T-helper 9 cell (primary cell): Measurements from ENCODE around the gene MED12L.
A peak's percentile ranks its signal among the peaks of the same experiment; 100 is the strongest.
"Not testable (repeated sequence)": the region's sequence is repeated elsewhere in the genome, so short reads cannot be mapped to it uniquely, and the experiment has no call there.

Experiments
- DNase-seq: peaks from one replicate; pipeline ENCODE4 v3.0.0-alpha.2; 2020

The MED12L gene

DNA sequence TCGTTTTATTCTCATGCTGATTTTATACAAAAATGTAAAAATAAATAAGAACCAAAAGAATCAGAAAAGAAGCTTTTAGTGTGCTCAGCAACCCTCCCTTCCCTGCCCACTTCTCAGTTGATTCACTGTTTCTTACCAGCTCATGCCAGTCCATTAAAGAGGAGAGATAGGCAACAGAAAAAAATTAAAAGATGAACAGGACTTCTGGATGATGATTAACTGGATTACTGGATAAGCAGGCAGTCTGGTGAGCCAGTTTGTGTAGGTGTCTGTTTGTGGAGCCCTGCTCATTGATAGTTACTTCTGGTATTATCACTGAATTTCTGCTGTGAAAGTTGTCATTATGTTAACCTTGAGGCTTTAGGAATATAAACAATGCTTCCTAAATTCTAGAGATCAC lies 132.7 kb downstream of the MED12L start:
- no peak for DNase-seq

GRCh38 chr3:151219056-151219455 lies 133.6 kb downstream of the MED12L start:
- no peak for DNase-seq

- DNase-seq, result no peak
These were observed 138.9 kb downstream of the MED12L start for GRCh38 chr3:151224268-151224866.

GRCh38 chr3:151225040-151225975 lies 139.8 kb downstream of the MED12L start:
- DNase-seq, result no peak

GRCh38 chr3:151226088-151226563 lies 140.7 kb downstream of the MED12L start:
- DNase-seq, result no peak

- no peak for DNase-seq
These were observed 141.4 kb downstream of the MED12L start for GRCh38 chr3:151226825-151227224.

DNA sequence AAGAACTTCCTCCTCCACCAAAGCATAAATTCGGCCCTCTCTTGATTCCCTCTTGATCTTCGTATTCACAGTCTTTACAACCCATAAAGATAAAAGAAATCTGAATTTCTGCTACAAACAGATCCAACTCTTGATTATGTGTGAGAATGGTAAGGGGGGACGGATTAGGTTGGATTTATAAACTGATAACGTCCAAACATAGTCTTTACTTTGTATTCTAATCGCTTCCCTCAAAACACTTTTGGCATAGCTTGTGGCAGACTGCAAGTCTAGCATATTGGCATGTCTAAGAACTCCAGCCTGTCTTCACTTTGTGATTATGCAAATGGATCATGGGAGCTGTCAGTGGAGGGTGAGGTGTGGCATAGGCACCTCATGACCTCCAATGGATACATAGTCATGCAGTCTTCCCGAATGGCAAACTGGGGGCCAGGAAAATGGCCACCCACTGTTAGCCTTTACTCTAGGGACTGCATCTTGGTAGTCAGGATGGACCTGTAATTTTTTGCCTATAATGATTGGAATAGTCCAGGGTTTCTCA lies 141.9 kb downstream of the MED12L start:
- DNase-seq, result no peak

DNA sequence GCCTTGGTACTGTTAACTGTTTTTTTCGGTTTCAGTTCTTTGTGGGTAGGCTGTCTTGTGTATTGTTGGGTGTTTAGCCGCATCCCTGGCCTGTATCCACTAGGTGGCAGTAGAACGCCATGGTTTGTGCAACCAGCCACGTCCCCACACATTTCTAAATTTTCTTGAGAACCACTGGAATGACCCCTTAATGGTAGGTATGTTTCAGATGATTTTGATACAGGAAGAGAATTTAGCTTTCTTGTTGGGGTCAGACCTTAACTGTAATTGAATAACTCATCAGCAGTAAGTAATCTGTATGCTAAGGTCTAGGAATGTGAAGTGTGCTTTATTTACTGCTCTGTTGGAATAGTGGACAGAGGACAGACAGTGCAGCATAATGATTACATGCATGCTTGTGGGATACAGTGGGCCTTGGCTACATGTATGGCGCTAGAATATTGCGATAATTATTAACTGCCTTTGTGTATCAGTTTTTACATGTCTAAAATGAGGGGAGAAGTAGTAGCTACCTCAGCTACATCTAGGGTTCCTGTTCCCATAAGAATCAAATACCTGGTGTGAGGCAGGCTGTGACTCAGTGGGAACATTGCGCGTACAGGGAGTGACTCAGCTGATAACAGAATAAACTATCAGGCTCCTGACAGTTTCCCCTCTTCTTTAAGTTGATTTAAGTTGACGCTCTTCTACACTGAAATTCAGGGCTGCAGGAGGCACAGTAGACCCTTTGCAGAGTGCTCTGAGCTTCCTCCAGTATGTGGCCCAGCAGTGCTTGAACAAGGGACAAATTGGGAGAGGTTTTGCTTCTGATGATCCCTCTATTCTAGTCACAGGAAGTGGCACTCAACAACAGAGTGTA lies 142.6 kb downstream of the MED12L start:
- DNase-seq, result peak; percentile 67

- DNase-seq, result no peak
These were observed 143.2 kb downstream of the MED12L start for GRCh38 chr3:151228666-151229040.

GRCh38 chr3:151230646-151231045 lies 145.2 kb downstream of the MED12L start:
- DNase-seq, result no peak

- not testable (repeated sequence) for DNase-seq
These were observed 146.9 kb downstream of the MED12L start for GRCh38 chr3:151232403-151232802.

DNA sequence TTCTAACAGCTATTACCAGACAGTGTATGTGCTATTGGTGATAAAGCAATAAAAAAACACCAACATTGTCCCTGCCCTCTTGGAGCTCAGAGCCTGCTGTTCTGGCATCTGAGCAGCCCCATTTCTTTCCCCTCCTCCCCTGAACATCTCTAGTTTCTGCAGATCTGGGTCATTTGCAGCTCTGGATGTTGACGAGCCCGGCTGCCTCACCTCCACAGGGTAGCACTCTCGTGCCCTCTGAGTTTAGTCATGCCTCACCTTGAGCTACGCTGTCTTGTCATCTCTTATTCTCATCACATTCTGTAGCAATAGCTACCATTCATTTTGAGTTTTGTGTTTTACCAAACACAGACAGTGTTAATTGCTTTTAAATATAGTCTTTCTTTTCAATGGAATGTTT lies 147.5 kb downstream of the MED12L start:
- no peak for DNase-seq

GRCh38 chr3:151234825-151235224 lies 149.4 kb downstream of the MED12L start:
- DNase-seq, result no peak

DNA sequence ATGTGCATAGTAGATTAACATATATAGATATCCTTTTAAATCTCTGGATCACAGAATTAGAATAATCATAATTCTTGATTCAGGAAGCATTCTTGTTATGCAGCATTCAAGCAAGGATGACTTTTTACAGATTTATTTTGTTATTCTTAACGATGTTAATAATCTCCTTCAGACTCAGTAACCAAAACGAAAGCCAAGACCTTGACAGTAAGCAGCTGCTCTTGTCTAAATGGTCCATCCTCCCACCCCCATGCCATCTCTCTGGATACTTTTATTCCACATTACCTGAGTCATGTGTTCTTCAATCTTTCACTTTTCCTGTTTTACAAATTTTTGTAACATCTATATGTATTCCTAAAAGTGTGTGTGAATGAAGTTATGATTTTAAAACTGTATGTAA lies 150.9 kb downstream of the MED12L start:
- no peak for DNase-seq

DNA sequence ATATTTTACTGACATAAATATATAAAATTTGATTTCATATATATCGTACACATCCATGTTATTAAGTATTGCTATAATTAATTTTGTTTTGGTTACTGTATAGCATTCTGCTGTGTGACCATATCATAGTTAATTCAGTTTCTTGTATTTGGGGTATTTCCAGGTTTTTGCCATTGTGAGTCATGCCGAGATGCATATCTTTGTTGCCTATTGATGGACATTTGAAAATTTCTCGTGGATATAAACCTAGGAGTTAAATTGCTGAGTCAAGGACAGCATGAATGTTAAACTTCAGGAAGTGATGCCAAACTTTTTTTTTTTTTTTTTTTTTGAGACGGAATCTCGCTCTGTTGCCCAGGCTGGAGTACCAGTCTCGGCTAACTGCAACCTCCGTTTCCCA lies 151.3 kb downstream of the MED12L start:
- DNase-seq, result no peak

DNA sequence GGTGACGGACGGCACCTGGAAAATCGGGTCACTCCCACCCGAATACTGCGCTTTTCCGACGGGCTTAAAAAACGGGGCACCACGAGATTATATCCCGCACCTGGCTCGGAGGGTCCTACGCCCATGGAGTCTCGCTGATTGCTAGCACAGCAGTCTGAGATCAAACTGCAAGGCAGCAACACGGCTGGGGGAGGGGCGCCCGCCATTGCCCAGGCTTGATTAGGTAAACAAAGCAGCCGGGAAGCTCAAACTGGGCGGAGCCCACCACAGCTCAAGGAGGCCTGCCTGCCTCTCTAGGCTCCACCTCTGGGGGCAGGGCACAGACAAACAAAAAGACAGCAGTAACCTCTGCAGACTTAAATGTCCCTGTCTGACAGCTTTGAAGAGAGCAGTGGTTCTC lies 156.5 kb downstream of the MED12L start:
- not testable (repeated sequence) for DNase-seq

DNA sequence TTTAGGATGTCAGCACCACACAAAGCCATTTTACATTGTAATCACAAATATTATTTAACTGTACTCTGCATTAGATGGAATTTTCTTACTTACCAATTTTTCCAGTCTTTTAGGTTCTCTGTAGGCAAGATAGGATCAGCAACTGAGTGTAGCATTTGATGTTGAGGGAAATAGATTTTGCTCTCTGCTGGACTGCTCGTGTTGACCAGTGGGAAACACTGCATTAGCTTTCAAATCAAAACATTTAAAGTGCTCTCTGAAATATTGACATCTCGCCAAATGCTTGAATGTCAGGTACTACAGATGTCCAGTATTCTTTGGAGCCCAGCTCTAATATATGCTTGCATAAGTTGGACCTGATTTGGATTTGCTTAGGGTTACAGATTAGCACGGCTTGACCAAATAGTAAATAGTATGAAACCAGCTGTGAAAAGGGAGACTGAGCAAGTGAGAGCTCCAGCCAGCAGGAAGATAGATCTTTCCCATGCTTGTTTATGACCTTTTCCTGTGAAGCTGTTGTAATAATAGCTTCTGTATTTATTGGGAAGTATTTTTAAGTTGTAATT lies 163.4 kb downstream of the MED12L start:
- DNase-seq, result no peak

DNA sequence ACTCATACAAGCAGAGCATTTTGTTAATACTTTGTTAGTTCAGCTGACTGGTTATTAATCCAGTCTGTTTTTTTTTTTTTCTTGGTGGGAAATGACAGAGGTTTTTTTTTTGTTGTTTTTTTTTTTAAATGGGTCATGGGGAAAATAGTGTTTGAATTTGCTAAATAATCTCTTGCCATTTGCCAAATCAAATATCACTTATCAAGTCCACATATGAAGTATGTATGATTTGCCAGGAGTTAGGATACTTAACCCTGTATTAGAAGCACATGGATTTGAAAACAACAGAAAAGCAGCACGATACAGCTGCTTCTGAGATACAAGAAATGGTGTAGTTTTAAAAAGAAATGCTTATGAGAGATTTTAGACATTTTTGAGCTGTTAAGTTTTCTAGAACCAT lies 171.3 kb downstream of the MED12L start:
- no peak for DNase-seq

GRCh38 chr3:151259664-151260063 lies 174.2 kb downstream of the MED12L start:
- no peak for DNase-seq

DNA sequence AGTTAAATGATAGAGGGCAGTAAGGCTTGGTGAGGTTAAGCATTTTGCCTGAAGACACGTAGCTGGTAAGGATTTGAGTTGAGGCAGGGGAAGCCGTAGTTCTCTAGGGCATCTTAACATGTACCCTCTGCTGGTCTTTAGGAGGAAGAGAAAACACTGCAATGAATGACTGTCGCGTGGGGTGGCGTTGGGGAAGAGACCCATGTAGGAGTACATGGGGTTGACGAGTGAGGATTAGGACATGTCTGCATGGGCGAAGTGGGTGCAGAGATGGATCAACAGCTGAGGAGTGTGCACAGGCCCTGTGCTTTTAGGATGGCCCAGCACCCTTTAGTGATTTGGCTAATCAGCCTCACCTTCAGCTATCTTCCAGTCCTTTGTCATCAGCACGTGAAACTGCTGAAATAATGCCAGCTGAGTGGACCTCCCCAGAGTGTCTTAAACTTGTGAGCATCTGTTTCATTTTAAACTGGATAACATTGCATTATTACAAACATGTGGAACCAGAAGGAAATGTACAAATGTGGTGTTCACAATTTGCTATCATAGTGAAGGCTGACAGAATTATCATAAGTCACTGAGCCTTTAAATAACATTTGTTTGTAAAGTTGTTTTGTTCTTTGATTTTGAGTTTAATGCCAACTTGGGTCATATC lies 177.5 kb downstream of the MED12L start:
- DNase-seq, result no peak

GRCh38 chr3:151264605-151265004 lies 179.1 kb downstream of the MED12L start:
- DNase-seq, result no peak

DNA sequence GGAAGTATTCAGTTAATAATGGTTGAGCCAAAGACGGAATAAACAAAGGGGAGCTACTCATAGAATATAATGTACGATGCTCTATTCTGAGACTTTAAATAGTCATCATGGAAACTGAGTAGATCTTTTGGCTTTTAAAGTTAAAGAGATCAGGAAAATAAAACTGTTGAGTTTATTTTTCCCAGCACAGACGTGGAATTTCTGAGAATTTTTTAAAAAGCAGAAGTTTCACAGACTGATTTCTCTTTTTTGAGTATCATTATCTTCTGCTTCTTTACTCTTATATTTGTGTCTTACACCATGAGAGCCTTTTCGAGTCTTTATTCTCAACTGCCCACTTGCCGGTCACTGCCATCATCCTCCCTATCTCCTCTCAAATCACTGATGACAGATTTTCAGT lies 179.7 kb downstream of the MED12L start:
- DNase-seq, result no peak
